Stimulated activated CD8-positive, alpha-beta memory T cell treated with anti-CD3 and anti-CD28 coated beads, Interleukin-15, amount 100 ng/mL, for 24 hours (primary cell): ENCODE results near the gene PRKN.
"Not testable (repeated sequence)": the region's sequence is repeated elsewhere in the genome, so short reads cannot be mapped to it uniquely, and the experiment has no call there.

ENCODE experiments used
- DNase-seq: peaks from one replicate; pipeline ENCODE4 v3.0.0-alpha.2; 2020; ENCODE audit warnings: low read depth

The PRKN gene

DNA sequence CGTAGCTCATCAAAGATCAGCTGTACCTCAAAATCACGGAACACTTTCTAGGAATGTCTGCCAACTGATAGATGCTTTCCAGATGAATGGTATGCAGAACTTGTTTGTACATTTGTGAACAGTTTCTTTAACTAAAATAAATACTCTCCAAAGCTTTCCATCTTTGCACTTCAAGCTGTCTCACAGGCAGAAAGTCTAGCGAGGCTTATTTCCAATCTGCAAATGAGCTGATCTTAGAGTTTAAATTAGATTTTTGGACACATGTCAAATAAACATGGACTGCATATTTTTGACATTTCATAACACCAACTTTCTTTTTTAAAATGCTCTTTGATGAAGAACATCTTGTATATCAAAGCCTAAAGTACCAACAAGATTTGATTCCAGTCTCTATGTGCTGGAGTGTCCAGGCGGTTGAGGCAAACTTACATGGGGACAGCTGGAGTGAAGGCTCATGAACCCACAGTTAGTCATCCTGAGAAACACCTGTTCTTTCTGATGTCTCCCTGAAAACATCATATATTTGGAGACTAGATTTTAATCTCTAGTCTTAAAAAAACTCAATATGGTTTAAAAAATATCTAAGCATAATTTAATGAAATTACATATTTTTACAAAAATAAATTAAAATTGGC lies 1185.1 kb downstream of the PRKN start:
- DNase-seq: no peak

- no peak for DNase-seq
Observed at GRCh38 chr6:161540532-161540931, 1187.0 kb downstream of the PRKN start.

GRCh38 chr6:161536224-161536630 lies 1191.3 kb downstream of the PRKN start:
- no peak for DNase-seq

DNA sequence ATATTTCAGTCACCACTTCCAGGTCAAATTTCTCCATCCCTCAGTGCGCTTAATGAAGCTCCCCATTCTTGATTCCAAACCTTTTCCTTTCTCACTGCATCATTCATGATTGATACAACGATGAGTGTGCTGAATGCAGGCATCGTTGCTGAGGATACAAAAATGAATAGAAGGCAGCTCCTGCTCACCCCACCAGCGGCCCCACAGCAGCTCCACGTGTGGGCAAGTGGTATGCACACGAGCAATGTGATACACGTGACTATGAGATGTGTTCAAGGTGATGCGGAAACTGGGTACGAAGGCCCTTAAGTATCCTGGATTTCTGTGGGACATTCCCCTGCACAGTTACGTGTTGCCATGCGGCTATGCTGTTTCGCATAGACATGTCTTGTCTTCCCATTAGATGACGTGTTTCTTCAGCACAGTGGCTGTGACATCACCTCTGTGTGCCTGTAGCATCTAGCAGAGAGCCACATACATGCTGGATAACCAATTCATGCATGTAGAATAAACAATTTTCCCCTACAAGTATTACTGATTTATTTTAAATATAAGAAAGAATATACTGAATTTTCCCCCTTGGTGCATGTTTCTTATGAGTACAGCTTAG lies 1193.2 kb downstream of the PRKN start:
- DNase-seq: no peak

DNA sequence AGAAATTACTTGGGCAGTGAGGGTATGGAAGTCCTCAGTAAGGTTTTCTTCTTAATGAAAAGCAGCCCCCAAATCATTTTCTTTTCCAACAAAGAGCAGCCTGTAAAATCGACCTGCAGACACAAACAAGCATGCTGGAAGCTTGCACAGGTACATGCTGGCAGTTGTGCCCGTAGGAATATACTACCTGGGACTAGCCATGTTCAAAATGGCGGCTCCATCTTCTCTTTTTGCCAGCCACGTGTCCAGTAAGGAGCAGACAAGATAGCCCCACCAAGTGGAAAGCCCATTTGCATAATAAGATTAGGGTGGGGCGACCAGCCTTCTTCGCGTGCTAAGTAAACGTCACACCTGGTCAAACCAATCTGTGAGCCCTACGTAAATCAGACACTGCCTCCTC lies 1194.3 kb downstream of the PRKN start:
- DNase-seq: no peak

- no peak for DNase-seq
Observed at GRCh38 chr6:161532536-161532935, 1195.0 kb downstream of the PRKN start.

- DNase-seq: no peak
Observed at GRCh38 chr6:161526794-161527193, 1200.8 kb downstream of the PRKN start.

GRCh38 chr6:161523362-161523761 lies 1204.2 kb downstream of the PRKN start:
- DNase-seq: no peak

GRCh38 chr6:161522276-161522675 lies 1205.3 kb downstream of the PRKN start:
- no peak for DNase-seq

DNA sequence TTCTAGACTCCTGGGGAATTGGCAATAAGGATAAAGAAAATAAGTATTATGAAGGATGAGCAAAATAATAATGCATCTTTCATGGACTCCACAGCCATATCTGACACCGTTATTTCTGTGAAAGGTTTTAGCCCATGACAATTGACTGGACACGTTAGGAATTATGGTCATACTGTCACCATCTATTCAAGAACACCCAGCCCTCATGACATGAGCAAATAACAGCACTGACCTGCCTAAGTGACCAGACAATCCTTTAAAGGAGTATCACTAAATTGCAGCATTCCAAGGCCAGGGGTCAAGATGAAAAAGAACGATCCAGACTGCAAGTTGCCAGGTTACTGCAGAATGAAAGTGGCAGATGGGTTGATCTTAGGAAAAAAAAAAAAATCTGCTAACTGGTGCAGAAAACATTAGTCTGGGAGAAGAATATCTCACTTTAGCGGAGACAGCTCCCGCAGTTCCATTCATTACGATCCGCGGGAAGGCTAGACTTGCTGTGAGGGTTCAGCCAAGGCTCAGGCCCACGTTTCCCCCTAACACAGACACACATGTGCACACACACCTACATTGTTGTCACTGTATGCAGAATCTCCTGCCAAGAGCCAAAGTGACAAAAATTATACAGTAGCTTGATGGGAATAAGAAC lies 1216.0 kb downstream of the PRKN start:
- no peak for DNase-seq

GRCh38 chr6:161508341-161508740 lies 1219.2 kb downstream of the PRKN start:
- DNase-seq: no peak

GRCh38 chr6:161507375-161507774 lies 1220.2 kb downstream of the PRKN start:
- DNase-seq: no peak

- DNase-seq: no peak
Observed at GRCh38 chr6:161503570-161503969, 1224.0 kb downstream of the PRKN start.

- DNase-seq: no peak
Observed at GRCh38 chr6:161498881-161499280, 1228.7 kb downstream of the PRKN start.

- DNase-seq: no peak
Observed at GRCh38 chr6:161498359-161498758, 1229.2 kb downstream of the PRKN start.

GRCh38 chr6:161496941-161497340 lies 1230.6 kb downstream of the PRKN start:
- no peak for DNase-seq

GRCh38 chr6:161496271-161496670 lies 1231.3 kb downstream of the PRKN start:
- not testable (repeated sequence) for DNase-seq

GRCh38 chr6:161494566-161494965 lies 1233.0 kb downstream of the PRKN start:
- DNase-seq: no peak

- no peak for DNase-seq
Observed at GRCh38 chr6:161493576-161494118, 1233.9 kb downstream of the PRKN start.

DNA sequence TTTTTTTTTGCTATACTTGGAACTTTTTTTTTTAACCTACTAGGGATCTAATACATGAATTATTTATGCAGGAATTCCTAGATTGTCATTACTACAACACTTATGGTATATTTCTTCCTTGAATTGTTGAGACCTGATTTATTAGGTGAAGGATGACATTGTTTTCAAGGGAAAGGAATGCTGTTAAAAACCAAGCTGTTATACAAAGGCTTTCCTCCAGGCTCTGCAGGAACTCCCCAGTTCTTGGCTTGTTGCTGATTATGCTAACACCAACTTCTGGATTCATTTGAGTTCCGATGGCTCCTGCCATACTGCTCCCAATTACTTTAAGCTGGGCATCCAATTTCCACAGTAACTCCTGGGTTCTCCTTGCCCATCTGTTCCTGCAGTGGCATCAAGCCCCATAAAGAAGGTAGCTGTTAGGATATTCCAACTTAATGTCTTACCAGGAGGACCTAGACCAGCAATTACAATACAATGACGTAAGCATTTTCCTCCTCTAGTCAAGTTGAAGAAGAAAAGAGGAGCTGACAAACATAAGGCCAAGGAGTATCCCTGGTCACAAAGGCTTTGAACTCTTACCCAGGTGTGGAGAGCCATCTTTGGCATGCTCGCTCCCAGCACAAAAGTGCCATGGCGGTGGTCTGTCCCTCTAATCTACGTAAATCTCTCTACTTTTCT lies 1237.8 kb downstream of the PRKN start:
- DNase-seq: no peak

GRCh38 chr6:161487694-161488093 lies 1239.9 kb downstream of the PRKN start:
- DNase-seq: no peak

- DNase-seq: no peak
Observed at GRCh38 chr6:161487217-161487531, 1240.4 kb downstream of the PRKN start.
